ENCODE measurements around the gene YY1AP1.

DNA sequence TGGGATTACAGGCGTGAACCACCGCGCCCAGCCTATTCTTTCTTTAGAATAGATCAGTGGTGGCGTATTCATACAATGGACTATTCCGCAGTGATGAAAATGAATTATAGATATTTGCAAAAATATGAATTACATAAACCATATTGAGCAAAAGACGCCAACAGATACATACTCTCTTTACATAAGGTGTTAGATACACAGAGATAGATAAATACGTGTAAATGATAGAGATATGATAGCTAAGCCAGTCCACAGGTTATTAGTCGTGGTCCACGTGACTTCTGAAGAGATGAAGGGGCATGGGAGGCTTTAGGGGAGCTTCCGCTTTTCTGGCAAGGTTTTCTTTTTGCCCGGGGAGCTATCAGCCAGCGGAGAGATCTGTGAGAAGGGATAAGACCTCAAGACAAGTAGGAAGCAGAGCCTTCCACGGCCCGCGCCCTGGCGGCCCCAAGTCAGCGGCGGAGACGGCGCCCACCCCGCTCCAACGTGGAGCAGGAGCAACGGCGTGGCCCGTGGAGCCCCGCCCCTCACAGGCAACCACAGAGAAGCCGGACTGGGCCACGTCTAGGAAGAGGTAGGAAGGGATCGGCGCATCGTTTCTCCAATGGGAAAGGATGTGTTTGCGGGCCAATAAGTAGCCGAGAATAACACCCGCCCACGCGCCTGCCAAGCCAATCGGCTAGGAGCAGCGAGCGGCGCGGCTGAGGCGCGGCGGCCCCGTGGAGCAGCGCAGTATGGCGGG, 78.9 kb downstream of the YY1AP1 start, which contains the start of gene MSTO1:
- TF ChIP-seq, protein P1, sequence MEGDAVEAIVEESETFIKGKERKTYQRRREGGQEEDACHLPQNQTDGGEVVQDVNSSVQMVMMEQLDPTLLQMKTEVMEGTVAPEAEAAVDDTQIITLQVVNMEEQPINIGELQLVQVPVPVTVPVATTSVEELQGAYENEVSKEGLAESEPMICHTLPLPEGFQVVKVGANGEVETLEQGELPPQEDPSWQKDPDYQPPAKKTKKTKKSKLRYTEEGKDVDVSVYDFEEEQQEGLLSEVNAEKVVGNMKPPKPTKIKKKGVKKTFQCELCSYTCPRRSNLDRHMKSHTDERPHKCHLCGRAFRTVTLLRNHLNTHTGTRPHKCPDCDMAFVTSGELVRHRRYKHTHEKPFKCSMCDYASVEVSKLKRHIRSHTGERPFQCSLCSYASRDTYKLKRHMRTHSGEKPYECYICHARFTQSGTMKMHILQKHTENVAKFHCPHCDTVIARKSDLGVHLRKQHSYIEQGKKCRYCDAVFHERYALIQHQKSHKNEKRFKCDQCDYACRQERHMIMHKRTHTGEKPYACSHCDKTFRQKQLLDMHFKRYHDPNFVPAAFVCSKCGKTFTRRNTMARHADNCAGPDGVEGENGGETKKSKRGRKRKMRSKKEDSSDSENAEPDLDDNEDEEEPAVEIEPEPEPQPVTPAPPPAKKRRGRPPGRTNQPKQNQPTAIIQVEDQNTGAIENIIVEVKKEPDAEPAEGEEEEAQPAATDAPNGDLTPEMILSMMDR (IDR thresholded peaks at IDR 0.05; ENCODE audit: insufficient read depth, low read length): no peak
- TF ChIP-seq POLR2AphosphoS5 (IDR thresholded peaks at IDR 0.05; ENCODE audit: low read depth): peak; percentile 83
- no peak for TF ChIP-seq GABPA (IDR thresholded peaks at IDR 0.05; ENCODE audit: low read depth)

Measured in HL-60 (cell line).